Heart left ventricle (tissue), 13 donors: ENCODE measurements around the gene MUSK.

Source experiments
- POLR2A ChIP-seq, 2 donors: fragments of 450-650 bp; IDR thresholded peaks; one replicate each; pipeline ENCODE4 v1.6.1; 2017; ENCODE audit warnings: antibody characterized with exemption in 2 of 2, mild to moderate bottlenecking in 2 of 2, moderate library complexity in 2 of 2
- TF ChIP-seq, protein P1 (sequence below), 12 donors: fragments of 200-600 bp; sonication (generic) in 4 of 12; IDR thresholded peaks; one replicate each; pipeline versions ENCODE4 v1.5.0 to v1.8.0; 2018 to 2022; ENCODE audit warnings: antibody characterized with exemption in 12 of 12, mild to moderate bottlenecking in 5 of 12
- donor health status: ischemic (EF 13 %, LVEDD 7.1; RV severe dilation, severe dysfunction).
- donor health status: DM: no; HTN: yes; CAD: no.
- donor health status: DM: no; HTN: no; CAD: no.
- donor health status: ischemic (EF 25% LVEDD 6.9; RV normal size, moderate dysfunction).
- donor health status: ischemic (EF 25% LVEDD 5.7; RV mildly dilated, moderate dysfunction).
- donor health status: ischemic (EF 35%, LVEDD 5.7; RV mildly dilated, moderate dysfunction).
- donor health status: nonischemic (EF 11% LVEDD 7.7; RV severe dilation, severe dysfunction).
- donor health status: DM: yes; HTN: yes; CAD: no.
- donor health status: PGD.
- donor health status: ischemic (EF 29% LVEDD 5.4; RV normal size, mild dysfunction).
- donor health status: nonischemic (EF 23%, LVEDD 6.1; RV moderate dilation, normal function).

GRCh38 chr9:110814159-110814558, 145.6 kb downstream of the MUSK start:
- TF ChIP-seq, protein P1, sequence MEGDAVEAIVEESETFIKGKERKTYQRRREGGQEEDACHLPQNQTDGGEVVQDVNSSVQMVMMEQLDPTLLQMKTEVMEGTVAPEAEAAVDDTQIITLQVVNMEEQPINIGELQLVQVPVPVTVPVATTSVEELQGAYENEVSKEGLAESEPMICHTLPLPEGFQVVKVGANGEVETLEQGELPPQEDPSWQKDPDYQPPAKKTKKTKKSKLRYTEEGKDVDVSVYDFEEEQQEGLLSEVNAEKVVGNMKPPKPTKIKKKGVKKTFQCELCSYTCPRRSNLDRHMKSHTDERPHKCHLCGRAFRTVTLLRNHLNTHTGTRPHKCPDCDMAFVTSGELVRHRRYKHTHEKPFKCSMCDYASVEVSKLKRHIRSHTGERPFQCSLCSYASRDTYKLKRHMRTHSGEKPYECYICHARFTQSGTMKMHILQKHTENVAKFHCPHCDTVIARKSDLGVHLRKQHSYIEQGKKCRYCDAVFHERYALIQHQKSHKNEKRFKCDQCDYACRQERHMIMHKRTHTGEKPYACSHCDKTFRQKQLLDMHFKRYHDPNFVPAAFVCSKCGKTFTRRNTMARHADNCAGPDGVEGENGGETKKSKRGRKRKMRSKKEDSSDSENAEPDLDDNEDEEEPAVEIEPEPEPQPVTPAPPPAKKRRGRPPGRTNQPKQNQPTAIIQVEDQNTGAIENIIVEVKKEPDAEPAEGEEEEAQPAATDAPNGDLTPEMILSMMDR (IDR thresholded peaks at IDR 0.05), result no peak
- no peak for TF ChIP-seq POLR2A (IDR thresholded peaks at IDR 0.05)
